Stomach smooth muscle (tissue), 2 donors: Measurements from ENCODE around the gene SKAP1.

Source experiments
- H3K27ac ChIP-seq: one replicate; pipeline ENCODE4 v1.7.0; 2013; ENCODE audit warnings: mild to moderate bottlenecking, low read length, inconsistent platforms
- H3K27me3 ChIP-seq, 2 donors: one replicate each; pipeline ENCODE4 v1.7.0; 2013; ENCODE audit warnings: low read length in 2 of 2; ENCODE audit not compliant: insufficient read depth in 2 of 2, control insufficient read depth in 1 of 2
- H3K36me3 ChIP-seq, 2 donors: one replicate each; pipeline ENCODE4 v1.7.0; 2013; ENCODE audit warnings: low read length in 2 of 2; ENCODE audit not compliant: control insufficient read depth in 2 of 2, insufficient read depth in 2 of 2
- H3K4me1 ChIP-seq: one replicate; pipeline ENCODE4 v1.7.0; 2013; ENCODE audit warnings: low read length; ENCODE audit not compliant: control insufficient read depth, insufficient read depth
- H3K4me3 ChIP-seq, 2 donors: one replicate each; pipeline ENCODE4 v1.7.0; 2013; ENCODE audit warnings: low read length in 2 of 2
- H3K9ac ChIP-seq, 2 donors: one replicate each; pipeline ENCODE4 v1.7.0; 2013; ENCODE audit warnings: low read length in 2 of 2, mild to moderate bottlenecking in 1 of 2
- H3K9me3 ChIP-seq, 2 donors: one replicate each; pipeline ENCODE4 v1.7.0; 2013; ENCODE audit warnings: low read length in 2 of 2; ENCODE audit not compliant: control insufficient read depth in 2 of 2
- donor health status: healthy.
- donor health status: Pancreatic carcinoma.

Gene SKAP1

GRCh38 chr17:48107137-48108055 is 322.6 kb downstream of the SKAP1 start, which contains the start of gene SNX11:
TSS of gene SNX11 (plus strand) at chr17:48107766. CDS start at chr17:48112044, 4,278 bp downstream.
- peak within 1 kb of the TSS; percentile 88 for H3K27ac ChIP-seq
- no peaks in the 10 kb centered on the region for H3K36me3 ChIP-seq
- peak within 1 kb of the TSS; percentile 83 to 92 for H3K9ac ChIP-seq
- peaks cover 13% of the 10 kb centered on the region for H3K4me1 ChIP-seq
- H3K9me3 ChIP-seq = no peaks in the 10 kb centered on the region
- H3K27me3 ChIP-seq = no peaks in the 10 kb centered on the region
- H3K4me3 ChIP-seq = peak within 1 kb of the TSS; percentile 73 to 96

GRCh38 chr17:48106802-48107136 is 323.2 kb downstream of the SKAP1 start:
- peaks cover 14% of the 10 kb centered on the region for H3K4me1 ChIP-seq
- no peaks in the 10 kb centered on the region for H3K36me3 ChIP-seq
- no peaks in the 10 kb centered on the region for H3K27me3 ChIP-seq

DNA sequence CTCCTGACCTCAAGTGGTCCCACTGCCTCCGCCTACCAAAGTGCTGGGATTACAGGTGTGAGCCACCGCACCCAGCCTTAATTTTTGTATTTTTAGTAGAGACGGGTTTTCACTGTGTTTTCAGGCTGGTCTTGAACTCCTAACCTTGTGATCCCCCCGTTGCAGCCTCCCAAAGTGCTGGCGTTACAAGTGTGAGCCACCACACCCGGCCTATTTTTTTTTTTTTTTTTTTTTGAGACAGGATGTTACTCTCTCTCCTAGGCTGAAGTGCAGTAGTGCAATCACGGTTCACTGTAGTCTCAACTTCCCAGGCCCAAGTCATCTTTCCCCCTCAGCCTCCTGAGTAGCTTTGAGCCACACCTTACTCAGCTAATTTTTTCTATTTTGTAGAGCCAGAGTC is 325.6 kb downstream of the SKAP1 start:
- Histone ChIP-seq H3K27me3 (no peaks in the 10 kb centered on the region), H3K36me3 (no peaks in the 10 kb centered on the region), H3K9ac (no peak overlapping the region), H3K27ac (no peak overlapping the region), H3K4me1 (peaks cover 29% of the 10 kb centered on the region), H3K9me3 (no peaks in the 10 kb centered on the region), H3K4me3 (no peak overlapping the region)

More at GRCh38 chr17:48106802-48107136, 323.2 kb downstream of the SKAP1 start:
- H3K27ac ChIP-seq = peak overlapping the region; percentile 88
- H3K9ac ChIP-seq = peak overlapping the region; percentile 83 to 92
- H3K9me3 ChIP-seq = no peaks in the 10 kb centered on the region
- peak overlapping the region; percentile 73 to 96 for H3K4me3 ChIP-seq

DNA sequence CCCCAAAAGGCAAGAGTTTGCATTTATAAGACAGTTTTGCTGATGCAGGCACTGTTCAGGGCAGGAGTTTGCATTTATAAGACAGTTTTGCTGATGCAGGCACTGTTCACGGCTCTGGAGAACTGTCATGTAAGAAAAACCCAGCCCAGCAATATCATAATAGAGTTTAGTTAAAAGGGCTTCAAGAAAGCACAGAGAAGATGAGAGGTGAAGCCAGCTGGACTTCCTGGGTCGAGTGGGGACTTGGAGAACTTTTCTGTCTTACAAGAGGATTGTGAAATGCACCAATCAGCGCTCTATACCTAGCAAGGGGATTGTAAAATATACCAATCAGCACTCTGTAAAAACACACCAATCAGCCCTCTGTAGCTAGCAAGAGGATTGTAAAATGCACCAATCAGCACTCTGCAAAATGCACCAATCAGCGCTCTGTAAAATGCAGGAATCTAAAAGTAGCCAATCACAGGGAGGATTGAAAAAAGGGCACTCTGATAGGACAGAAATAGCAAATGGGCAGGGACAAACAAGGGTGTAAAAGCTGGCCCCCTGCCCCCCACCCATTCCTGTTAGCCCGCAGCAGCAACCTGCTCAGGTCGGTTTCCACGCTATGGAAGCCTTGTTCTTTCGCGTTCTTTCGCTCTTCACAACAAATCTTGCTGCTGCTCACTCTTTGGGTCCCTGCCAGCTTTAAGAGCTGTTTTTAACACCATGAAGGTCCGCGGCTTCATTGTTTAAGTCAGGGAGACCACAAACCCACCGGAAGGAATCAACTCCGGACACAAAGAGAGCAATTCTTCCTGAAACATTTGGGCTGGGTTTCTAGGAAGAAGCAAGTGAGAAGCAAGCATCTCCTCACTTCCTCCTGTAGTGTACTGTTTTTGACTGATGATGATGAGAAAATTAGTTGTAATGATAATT is 327.0 kb downstream of the SKAP1 start:
- H3K9me3 ChIP-seq = no peaks in the 10 kb centered on the region
- no peak overlapping the region for H3K27ac ChIP-seq
- no peaks in the 10 kb centered on the region for H3K27me3 ChIP-seq
- no peak overlapping the region for H3K4me3 ChIP-seq
- H3K4me1 ChIP-seq = peaks cover 26% of the 10 kb centered on the region
- no peaks in the 10 kb centered on the region for H3K36me3 ChIP-seq
- no peak overlapping the region for H3K9ac ChIP-seq

- Histone ChIP-seq H3K27ac (no peak overlapping the region), H3K9ac (no peak overlapping the region), H3K9me3 (no peaks in the 10 kb centered on the region), H3K36me3 (no peaks in the 10 kb centered on the region), H3K27me3 (no peaks in the 10 kb centered on the region), H3K4me1 (peaks cover 24% of the 10 kb centered on the region), H3K4me3 (peak overlapping the region in 1 of 2 donors; percentile 84)
Observed at GRCh38 chr17:48102043-48102750, 327.8 kb downstream of the SKAP1 start.

DNA sequence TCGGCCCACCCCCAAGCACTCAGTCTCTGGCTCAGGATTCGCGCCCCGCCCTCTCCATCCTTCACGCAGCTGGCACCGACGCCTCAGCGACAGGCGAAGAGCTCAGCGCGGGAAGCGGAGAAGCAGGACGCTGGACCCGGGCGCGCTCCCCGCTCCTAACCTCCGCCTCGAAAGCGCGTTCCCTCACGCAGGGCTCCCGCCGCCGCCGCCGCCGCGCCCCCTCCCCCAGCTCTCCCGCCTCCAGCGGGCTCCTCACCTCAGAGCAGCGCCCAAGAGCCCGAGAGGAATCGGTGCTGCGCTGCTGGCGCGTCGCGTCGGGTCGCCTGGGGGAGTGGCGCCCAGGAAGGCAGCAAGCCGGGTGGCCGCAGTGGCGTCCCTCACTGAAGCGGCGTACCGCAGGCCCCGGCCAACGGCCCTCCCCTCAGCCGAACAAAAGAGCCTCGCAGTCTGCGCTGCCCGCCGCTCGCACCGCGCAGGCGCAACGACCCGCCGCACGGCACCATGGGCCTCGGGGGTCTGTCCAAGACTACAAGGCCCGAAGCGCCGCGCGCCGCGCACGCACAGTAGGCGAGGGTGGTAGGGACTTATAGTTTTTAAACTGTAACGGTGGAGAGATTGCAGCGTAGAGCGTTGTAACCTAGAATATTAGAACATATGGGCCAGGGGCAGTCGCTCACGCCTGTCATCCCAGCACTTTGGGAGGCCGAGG is 328.8 kb downstream of the SKAP1 start, which contains the start of gene CBX1:
TSS of gene CBX1 (minus strand) at position 467 of the 709 bp plus-strand sequence. CDS start 24,474 bp downstream, outside the sequence.
- no peaks in the 10 kb centered on the region for H3K27me3 ChIP-seq
- peak within 1 kb of the TSS; percentile 39 to 84 for H3K4me3 ChIP-seq
- H3K9me3 ChIP-seq = no peaks in the 10 kb centered on the region
- no peaks in the 10 kb centered on the region for H3K36me3 ChIP-seq
- peak within 1 kb of the TSS; percentile 65 to 69 for H3K9ac ChIP-seq
- H3K27ac ChIP-seq = peak within 1 kb of the TSS; percentile 70
- H3K4me1 ChIP-seq = peaks cover 18% of the 10 kb centered on the region

DNA sequence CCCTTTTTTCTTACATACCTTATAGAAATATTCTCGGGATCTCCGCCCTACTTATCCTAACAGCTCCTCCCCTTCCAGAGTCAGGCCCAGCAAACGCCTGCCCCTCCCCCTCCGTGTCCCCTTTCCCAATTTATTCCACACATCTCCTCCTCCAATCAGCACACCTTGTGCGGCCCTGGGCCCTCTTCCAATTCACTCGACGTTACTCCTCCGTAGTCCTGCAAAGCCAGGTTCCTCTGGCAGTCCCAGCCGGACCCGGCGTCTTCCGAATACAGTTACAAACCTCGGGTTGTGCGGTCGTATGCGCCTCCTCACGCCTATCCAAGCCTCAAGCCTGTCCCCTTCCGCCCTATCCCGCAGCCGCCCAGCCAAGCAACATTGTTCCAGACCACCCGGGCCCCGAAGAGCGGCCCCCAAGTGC is 329.4 kb downstream of the SKAP1 start:
- Histone ChIP-seq H3K27ac (peak overlapping the region; percentile 70), H3K9me3 (no peaks in the 10 kb centered on the region), H3K4me3 (peak overlapping the region; percentile 39 to 84), H3K9ac (peak overlapping the region; percentile 65 to 69), H3K27me3 (no peaks in the 10 kb centered on the region), H3K36me3 (no peaks in the 10 kb centered on the region), H3K4me1 (peaks cover 18% of the 10 kb centered on the region)

GRCh38 chr17:48100160-48100559 is 329.9 kb downstream of the SKAP1 start:
- no peaks in the 10 kb centered on the region for H3K36me3 ChIP-seq
- H3K9ac ChIP-seq = peak overlapping the region; percentile 65 to 69
- H3K4me1 ChIP-seq = peaks cover 18% of the 10 kb centered on the region
- H3K27me3 ChIP-seq = no peaks in the 10 kb centered on the region
- no peaks in the 10 kb centered on the region for H3K9me3 ChIP-seq
- H3K27ac ChIP-seq = peak overlapping the region; percentile 70
- H3K4me3 ChIP-seq = peak overlapping the region; percentile 39 to 84

- Histone ChIP-seq H3K9ac (no peak overlapping the region), H3K4me1 (peaks cover 13% of the 10 kb centered on the region), H3K27ac (no peak overlapping the region), H3K27me3 (no peaks in the 10 kb centered on the region), H3K36me3 (no peaks in the 10 kb centered on the region), H3K4me3 (no peak overlapping the region), H3K9me3 (no peaks in the 10 kb centered on the region)
Observed at GRCh38 chr17:48095611-48096010, 334.4 kb downstream of the SKAP1 start.
